C4-2B (cell line): ENCODE results near the gene SALL4.

ENCODE experiments used
- CTCF ChIP-seq: fragments of 450-650 bp; conservative IDR thresholded peaks from 2 replicates; pipeline ENCODE4 v1.5.1; 2017; ENCODE audit warnings: mild to moderate bottlenecking
- ZFX ChIP-seq: fragments of 450-650 bp; IDR thresholded peaks from 2 replicates; pipeline ENCODE4 v1.6.1; 2017

GRCh38 chr20:51760905-51761546 lies 41.3 kb downstream of the SALL4 start:
- TF ChIP-seq CTCF (no peak), ZFX (no peak)
